GM19099 (cell line): ENCODE data around the gene PRLH.

Experiments
- POLR2A ChIP-seq: IDR thresholded peaks from 3 replicates; pipeline ENCODE4 v1.6.1; 2011; ENCODE audit warnings: low read depth; ENCODE audit not compliant: insufficient read length; ENCODE audit errors: extremely low read depth

PRLH gene

DNA sequence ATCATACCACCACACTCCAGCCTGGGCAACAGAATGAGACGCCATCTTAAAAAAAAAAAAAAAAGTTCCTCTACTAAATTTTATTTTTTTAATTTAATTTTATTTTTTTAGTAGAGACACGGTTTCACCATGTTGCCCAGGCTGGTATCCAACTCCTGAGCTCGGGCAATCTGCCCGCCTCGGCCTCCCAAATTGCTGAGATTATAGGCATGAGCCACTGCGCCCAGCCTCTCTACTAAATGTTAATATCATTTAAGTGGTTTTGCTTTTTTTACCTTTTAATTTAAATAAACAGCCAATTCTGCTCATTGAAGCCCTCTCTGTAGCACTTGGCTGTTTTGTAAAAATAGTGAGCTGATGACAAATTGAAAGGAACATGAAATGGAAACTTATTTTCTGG, 15.0 kb downstream of the PRLH start:
- no peak for TF ChIP-seq POLR2A

- no peak for TF ChIP-seq POLR2A
These were observed 15.7 kb downstream of the PRLH start for GRCh38 chr2:237581751-237582746.

DNA sequence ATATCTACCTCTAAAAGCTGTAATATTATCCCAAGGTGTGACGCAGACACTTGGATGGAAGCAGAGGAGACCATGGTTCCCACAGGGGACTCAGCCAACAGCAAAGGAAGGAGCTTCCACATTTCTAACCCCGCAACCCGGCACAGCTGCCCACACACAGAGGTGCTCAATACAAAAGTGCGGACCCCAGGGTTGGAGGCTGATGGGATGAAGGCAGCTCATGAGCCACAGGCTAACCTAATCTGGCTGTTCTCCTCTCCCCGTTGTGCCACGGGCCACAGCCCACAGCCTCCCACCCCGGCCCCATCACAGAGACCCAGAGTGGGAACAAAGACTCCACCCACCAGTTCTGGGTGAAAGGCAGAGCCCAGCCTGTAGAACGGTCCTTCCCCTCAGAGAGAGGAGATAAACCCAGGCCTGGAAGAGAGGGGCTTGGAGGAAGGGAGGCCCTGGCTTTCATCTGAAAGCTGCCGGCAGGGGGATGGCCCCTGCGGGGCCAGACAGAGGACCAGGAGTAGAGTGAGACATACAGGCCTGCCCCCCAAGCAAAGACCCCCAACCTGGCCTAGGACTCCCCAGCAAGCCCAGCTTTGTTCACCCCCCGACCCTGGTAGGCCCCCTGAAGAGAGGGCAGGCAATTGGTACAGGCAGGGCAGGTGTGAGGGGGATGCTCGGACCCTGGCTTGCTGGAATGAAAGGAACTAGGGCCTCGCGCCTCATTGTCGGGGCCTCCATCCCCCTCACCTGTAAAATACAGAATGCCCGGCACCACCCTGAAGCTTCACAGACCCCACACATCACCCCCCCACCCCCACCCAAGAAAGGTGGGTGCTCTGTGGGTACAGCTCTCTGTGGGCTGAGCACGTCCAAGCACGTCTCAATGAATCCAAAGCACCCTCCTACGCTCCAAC, 17.3 kb downstream of the PRLH start:
- TF ChIP-seq POLR2A = no peak

DNA sequence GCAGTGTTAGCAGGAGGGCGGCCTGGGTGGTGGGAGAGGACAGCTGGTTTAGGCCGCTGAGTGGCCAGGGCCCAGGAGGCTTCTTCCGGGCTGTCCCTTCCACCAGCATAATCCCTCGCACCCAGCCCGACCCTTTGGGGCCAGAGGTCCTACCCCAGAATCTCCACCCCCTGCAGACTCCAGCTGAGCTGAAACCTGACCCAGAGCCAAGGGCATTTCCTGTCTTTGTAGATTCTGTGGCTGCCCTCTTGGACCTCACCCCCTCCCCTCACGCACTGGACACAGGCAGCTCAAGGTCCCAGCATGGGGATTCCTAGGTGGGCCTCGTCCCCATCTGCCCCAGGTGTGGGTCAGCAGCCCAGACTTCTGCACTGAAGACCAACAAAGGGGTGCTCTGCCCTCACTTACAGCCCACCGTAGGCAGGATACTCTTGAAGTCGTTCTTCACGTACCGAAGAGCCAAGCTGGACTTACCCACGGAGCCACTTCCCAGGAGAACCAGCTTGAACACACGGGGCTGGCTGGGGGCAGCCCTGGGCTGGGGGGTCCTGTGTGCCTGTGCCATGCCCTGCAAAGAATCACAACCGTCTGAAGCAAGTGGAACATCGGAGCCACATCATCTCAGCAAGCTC, 19.3 kb downstream of the PRLH start:
- no peak for TF ChIP-seq POLR2A

DNA sequence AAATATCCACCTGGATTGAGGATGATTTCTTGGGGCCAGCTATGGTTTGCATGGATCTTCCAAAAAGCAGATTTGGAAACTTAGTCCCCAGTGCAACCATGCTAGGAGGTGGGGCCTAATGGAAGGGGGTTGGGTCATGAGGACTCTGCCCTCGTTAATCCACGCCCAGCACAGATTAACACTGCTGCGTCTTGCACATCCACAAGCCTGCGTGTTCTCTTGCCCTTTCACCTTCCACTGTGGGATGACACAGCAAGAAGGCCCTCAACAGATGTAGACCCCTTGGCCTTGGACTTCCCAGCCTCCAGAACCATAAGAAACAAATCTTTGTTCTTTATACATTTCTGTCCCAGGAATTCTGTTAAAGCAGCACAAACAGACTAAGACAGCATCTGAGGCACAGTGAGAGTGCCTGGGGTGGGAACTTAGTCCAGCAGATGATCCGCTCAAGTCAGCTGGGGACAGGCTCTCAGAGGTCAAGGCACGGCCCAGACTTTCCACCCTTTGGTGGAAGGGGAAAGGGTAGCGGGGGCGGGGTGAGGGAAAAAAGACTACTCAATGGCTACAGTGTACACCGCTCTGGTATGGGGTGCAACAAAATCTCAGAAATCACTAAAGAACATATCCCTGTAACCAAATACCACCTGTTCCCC, 21.8 kb downstream of the PRLH start:
- no peak for TF ChIP-seq POLR2A

DNA sequence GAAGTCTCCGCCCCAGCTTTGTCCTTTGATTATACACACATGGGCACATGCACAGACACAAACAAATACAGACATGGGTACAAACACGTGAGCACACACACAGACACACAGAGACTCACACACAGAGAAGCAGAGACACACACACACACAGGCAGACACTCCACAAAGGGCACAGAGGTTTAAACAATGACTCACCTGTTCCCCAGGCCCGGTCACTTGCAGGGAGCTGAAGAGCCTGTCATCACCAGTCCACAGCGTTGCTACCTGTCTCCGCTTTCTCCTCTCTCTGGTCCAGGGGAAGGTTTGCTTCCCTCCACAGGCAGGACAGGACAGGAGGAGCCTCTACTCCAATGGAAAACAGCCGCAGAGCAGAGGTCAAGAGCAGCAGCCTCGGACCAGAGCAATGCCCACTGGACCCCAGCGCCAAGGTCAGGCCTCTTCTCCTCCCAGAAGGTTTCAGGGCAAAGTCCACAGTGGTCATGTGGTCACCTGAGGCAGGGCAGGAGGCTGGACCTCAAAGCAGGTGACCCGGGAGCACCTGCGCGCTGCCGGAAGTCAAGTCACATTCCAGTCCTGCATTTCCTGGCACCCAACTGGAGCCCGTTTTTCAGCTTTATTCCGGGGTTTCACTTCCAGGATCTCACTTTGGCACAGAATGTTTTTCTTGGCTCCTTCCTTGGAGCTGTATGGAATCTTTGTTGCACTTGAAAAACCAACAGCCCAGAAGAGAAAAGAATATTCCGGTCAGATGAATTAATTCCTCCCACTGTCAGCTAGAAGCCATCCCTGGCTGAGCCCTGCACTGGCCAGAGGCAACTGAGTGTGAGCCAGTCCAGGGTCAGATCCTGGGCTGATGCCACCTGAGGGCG, 24.1 kb downstream of the PRLH start, which contains the start of gene RAB17:
Gene RAB17 (minus strand): TSS at position 463 of the 869 bp plus-strand sequence. CDS start 4,580 bp downstream, outside the sequence.
- TF ChIP-seq POLR2A = no peak

DNA sequence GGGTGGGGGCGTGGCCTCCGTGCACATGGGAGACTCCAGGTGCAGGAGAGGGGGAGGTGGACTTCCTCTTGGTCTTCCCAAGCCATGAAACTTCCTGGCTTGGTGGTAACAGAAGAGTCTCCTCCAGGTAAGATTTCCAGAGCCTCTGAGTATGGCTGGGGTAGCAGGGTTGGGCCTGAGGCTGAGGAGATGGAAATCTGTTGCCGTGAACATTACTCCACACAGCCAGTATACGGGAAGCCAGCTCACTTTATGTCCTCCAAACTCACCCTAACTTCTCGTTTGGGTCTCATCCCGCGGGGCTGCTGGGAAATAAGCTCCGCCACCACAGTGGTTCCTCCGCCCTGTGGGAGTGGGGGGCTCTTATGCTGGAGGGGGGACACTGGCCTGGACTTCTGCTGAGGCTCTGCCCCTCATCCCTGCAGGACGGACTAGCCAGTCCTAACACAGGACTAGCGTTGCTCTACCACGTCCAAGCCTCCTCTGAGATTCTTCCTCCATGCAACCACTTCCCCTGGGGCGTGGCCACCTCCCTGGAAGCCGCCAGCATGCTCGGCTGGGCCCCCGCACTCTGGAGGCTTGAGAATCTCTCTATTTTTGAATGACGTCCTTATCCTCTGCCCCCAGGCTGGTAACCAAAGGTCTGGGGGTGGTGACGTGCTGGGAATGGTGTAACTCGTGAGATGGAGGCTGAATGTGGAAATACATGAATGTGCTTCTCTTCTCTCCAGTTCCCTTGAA, 24.9 kb downstream of the PRLH start:
- TF ChIP-seq POLR2A = no peak

- no peak for TF ChIP-seq POLR2A
These were observed 26.1 kb downstream of the PRLH start for GRCh38 chr2:237592425-237592980.

DNA sequence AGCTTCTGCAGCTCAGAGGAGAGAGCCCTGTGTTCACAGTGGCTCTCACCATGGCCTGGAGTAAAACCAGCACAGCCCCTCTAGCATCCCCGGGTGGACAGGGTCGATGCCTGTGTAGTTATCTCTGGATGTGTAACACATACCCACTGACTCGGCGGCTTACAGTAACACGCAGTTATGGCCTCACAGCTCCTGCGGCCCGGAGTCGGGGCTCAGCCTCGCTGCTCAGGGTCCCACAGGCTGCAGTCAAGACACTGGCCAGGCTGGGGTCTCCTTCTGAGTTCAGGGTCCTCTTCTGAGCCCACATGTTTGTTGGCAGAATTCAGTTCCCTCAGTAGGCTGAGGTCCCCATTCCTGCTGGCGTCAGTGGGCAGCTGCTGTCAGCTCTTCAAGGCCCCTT, 26.7 kb downstream of the PRLH start:
- TF ChIP-seq POLR2A = no peak

DNA sequence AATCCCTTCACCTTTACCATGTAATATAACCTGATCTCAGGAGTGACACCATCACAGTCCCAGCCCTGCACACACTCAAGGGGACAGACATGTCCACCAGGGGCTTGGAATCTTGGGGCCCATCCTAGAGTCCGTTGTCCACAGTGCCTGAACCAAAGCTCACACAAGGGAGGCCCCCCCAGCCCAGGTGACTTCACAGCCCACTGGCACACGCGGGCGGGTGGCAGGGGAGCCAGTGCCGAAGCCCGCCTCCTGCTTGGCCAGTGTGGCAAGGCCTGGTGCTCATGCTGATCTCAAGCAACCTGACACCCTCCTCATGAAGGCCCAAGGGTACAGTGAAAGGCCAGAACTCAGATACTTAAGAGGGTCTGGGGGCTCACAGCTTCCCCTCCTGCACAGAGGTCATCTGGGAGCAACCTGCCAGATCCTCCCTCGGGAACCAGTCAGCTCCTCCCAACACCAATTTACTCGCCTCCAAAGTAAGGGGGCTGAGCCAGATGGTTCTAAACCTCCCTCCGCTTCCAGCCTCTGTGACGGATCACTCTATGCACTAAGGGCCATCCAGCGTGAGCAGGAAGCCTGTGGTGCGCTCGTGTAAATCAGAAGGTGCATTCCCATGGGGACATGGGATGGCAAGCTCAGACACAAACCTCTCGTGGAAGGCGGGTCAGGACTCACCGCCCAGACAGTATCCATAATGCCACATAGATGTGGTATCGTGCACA, 27.4 kb downstream of the PRLH start:
- no peak for TF ChIP-seq POLR2A

DNA sequence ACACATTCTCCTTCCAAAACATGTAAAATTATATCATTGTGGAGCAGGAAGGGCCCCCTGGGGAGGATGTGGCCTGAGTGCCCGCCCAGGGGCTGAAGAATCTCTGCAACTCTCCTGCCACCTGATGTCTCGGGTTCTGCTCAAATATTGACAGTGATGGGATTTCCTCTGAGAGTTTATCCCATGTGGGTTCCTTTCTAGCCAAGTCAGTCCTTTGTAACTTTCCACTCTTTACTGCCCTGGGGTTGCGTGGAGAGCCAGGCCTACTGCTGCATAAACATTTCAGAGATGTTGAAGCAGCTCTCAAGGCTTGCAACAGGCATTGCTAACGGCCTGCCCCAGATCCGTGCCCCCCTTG, 28.1 kb downstream of the PRLH start:
- no peak for TF ChIP-seq POLR2A
